ENCODE results near the gene RAB8B. TPM values are rescaled to one million over a fixed set of nuclear protein-coding genes. Genes with fewer than 3 reads are reported as not detected.

RAB8B gene
- total and polyA plus RNA-seq, 11 donors, result 2.5 to 32.6 (median 8.1) TPM

GRCh38 chr15:63226966-63227401, 37.6 kb downstream of the RAB8B start:
- H3K27me3 ChIP-seq, result no peaks in the 10 kb centered on the region
- DNase-seq (no peak), ATAC-seq (no peak)
- WGBS, 4 donors, result 71 to 82% (median 77%) methylated on average over 3 of the region's 3 CpGs
- no peaks in the 10 kb centered on the region for H3K9me3 ChIP-seq
- H3K4me3 ChIP-seq, result no peak overlapping the region
- peaks cover 0 to 21% (median 0%) of the 10 kb centered on the region in 9 donors for H3K36me3 ChIP-seq
- H3K27ac ChIP-seq, result peak overlapping the region in 1 of 12 donors; percentile 47
- H3K4me1 ChIP-seq, result peaks cover 0 to 68% (median 3%) of the 10 kb centered on the region in 12 donors
- TF ChIP-seq POLR2A (IDR thresholded peaks at IDR 0.05), result no peak
- TF ChIP-seq CTCF (IDR thresholded peaks at IDR 0.05), result no peak
- intact Hi-C loops (cut with DNase I), result no loop called here

GRCh38 chr15:63227689-63228088, 38.3 kb downstream of the RAB8B start:
- intact Hi-C loops (cut with DNase I), result no loop called here
- 97 to 100% (median 99%) methylated on average over 2 of the region's 2 CpGs for WGBS, 4 donors

GRCh38 chr15:63231206-63231605, 41.8 kb downstream of the RAB8B start:
- H3K36me3 ChIP-seq, result no peaks in the 10 kb centered on the region
- H3K27ac ChIP-seq, result peak overlapping the region in 1 of 12 donors; percentile 85
- H3K4me1 ChIP-seq, result peaks cover 2 to 80% (median 24%) of the 10 kb centered on the region in 12 donors
- H3K9me3 ChIP-seq, result no peaks in the 10 kb centered on the region
- no peak overlapping the region for H3K4me3 ChIP-seq
- intact Hi-C loops (cut with DNase I), result loop anchor here in 2 of 10 donors (5.0 kb wide), 1 partner anchor 39 kb away; no protein-coding TSS in a partner anchor
- no peak for TF ChIP-seq POLR2A (IDR thresholded peaks at IDR 0.05)
- no peak for TF ChIP-seq CTCF (IDR thresholded peaks at IDR 0.05)
- ATAC-seq, result no peak
- no peak for DNase-seq
- no peaks in the 10 kb centered on the region for H3K27me3 ChIP-seq
- 96 to 99% (median 97%) methylated on average over 3 of the region's 3 CpGs for WGBS, 4 donors

More at GRCh38 chr15:63227689-63228088, 38.3 kb downstream of the RAB8B start:
- no peaks in the 10 kb centered on the region for H3K9me3 ChIP-seq
- ATAC-seq (no peak), DNase-seq (no peak)
- H3K36me3 ChIP-seq, result peaks cover 0 to 21% (median 0%) of the 10 kb centered on the region in 9 donors
- TF ChIP-seq POLR2A (IDR thresholded peaks at IDR 0.05) (no peak), CTCF (IDR thresholded peaks at IDR 0.05) (no peak)
- no peak overlapping the region for H3K4me3 ChIP-seq
- peaks cover 0 to 69% (median 4%) of the 10 kb centered on the region in 12 donors for H3K4me1 ChIP-seq
- no peaks in the 10 kb centered on the region for H3K27me3 ChIP-seq
- H3K27ac ChIP-seq, result no peak overlapping the region

- intact Hi-C loops (cut with DNase I), result loop anchor here in 2 of 10 donors (5.0 kb wide), 1 partner anchor 39 kb away; no protein-coding TSS in a partner anchor
- peaks cover 2 to 82% (median 23%) of the 10 kb centered on the region in 12 donors for H3K4me1 ChIP-seq
- H3K4me3 ChIP-seq, result no peak overlapping the region
- DNase-seq (no peak), ATAC-seq (no peak)
- no peak for TF ChIP-seq POLR2A (IDR thresholded peaks at IDR 0.05)
- peak overlapping the region in 1 of 12 donors; percentile 85 for H3K27ac ChIP-seq
- 68 to 72% (median 72%) methylated on average over 1 of the region's 1 CpG for WGBS, 4 donors
- H3K36me3 ChIP-seq, result no peaks in the 10 kb centered on the region
- no peaks in the 10 kb centered on the region for H3K9me3 ChIP-seq
- H3K27me3 ChIP-seq, result no peaks in the 10 kb centered on the region
Measured at GRCh38 chr15:63231706-63232105, 42.3 kb downstream of the RAB8B start.

- peaks cover 2 to 82% (median 22%) of the 10 kb centered on the region in 12 donors for H3K4me1 ChIP-seq
- DNase-seq, result no peak
- TF ChIP-seq POLR2A (IDR thresholded peaks at IDR 0.05) (no peak), CTCF (IDR thresholded peaks at IDR 0.05) (no peak)
- whole genome bisulfite sequencing, 4 donors, result 74 to 78% (median 75%) methylated on average over 4 of the region's 4 CpGs
- H3K36me3 ChIP-seq, result no peaks in the 10 kb centered on the region
- intact Hi-C loops (cut with DNase I), result loop anchor here in 2 of 10 donors (5.0 kb wide), 1 partner anchor 40 kb away; no protein-coding TSS in a partner anchor
- no peak for ATAC-seq
- H3K9me3 ChIP-seq, result no peaks in the 10 kb centered on the region
- H3K27ac ChIP-seq, result peak overlapping the region in 1 of 12 donors; percentile 85
- no peak overlapping the region for H3K4me3 ChIP-seq
- no peaks in the 10 kb centered on the region for H3K27me3 ChIP-seq
Measured at GRCh38 chr15:63232405-63232804, 43.0 kb downstream of the RAB8B start.

Data from heart left ventricle (tissue), 16 donors.